Astrocyte (in vitro differentiated cells and primary cell): ENCODE measurements around the gene ICA1. TPM values are rescaled to one million over a fixed set of nuclear protein-coding genes. Genes with fewer than 3 reads are reported as not detected.

Experiments used
- DNase-seq: peaks from one replicate; pipeline ENCODE4 v3.0.0-alpha.2; 2010; ENCODE audit warnings: low read depth
- FAIRE-seq: peaks from 2 replicates; lab custom pipeline; 2011; peaks lifted over from hg19 to GRCh38; lab: Jason Lieb, UNC
- H2AFZ ChIP-seq: 2 replicates; pipeline ENCODE4 v1.6.0; 2012; ENCODE audit warnings: low read depth, low read length, inconsistent platforms
- H3K27ac ChIP-seq: 2 replicates; pipeline ENCODE4 v1.5.1; 2011; ENCODE audit warnings: low read depth, low read length, inconsistent platforms
- H3K27me3 ChIP-seq: 2 replicates; pipeline ENCODE4 v1.6.0; 2011; ENCODE audit warnings: low read length, inconsistent platforms; ENCODE audit not compliant: insufficient read depth
- H3K36me3 ChIP-seq: 2 replicates; pipeline ENCODE4 v1.5.1; 2011; ENCODE audit warnings: low read length, inconsistent platforms; ENCODE audit not compliant: insufficient read depth
- H3K4me1 ChIP-seq: 2 replicates; pipeline ENCODE4 v1.5.1; 2011; ENCODE audit warnings: low read length, inconsistent platforms; ENCODE audit not compliant: insufficient read depth
- H3K4me2 ChIP-seq: 2 replicates; pipeline ENCODE4 v1.6.0; 2012; ENCODE audit warnings: low read length, inconsistent platforms
- H3K4me3 ChIP-seq: 2 replicates; pipeline ENCODE4 v1.5.1; 2011; ENCODE audit warnings: low read depth, mild to moderate bottlenecking, low read length, inconsistent platforms; ENCODE audit not compliant: insufficient read depth
- H3K79me2 ChIP-seq: 2 replicates; pipeline ENCODE4 v1.6.0; 2012; ENCODE audit warnings: mild to moderate bottlenecking, low read length, inconsistent platforms; ENCODE audit not compliant: insufficient read depth
- H3K9ac ChIP-seq: 2 replicates; pipeline ENCODE4 v1.6.0; 2012; ENCODE audit warnings: mild to moderate bottlenecking, low read length, inconsistent platforms
- H3K9me3 ChIP-seq: 2 replicates; pipeline ENCODE4 v1.5.1; 2012; ENCODE audit warnings: low read depth, mild to moderate bottlenecking, low read length, inconsistent platforms; ENCODE audit not compliant: insufficient read depth
- H4K20me1 ChIP-seq: 2 replicates; pipeline ENCODE4 v1.6.0; 2012; ENCODE audit warnings: low read length, inconsistent platforms; ENCODE audit not compliant: insufficient read depth
- H3K27ac Mint-ChIP-seq: one replicate; pipeline ENCODE4 v1.8.0; 2021; ENCODE audit warnings: mild to moderate bottlenecking, mixed read lengths; ENCODE audit not compliant: unreplicated experiment
- H3K27me3 Mint-ChIP-seq: one replicate; pipeline ENCODE4 v1.8.0; 2021; ENCODE audit warnings: low read depth, mixed read lengths; ENCODE audit not compliant: unreplicated experiment
- H3K36me3 Mint-ChIP-seq: one replicate; pipeline ENCODE4 v1.8.0; 2021; ENCODE audit warnings: low read depth, mixed read lengths; ENCODE audit not compliant: unreplicated experiment
- H3K4me1 Mint-ChIP-seq: one replicate; pipeline ENCODE4 v1.8.0; 2021; ENCODE audit warnings: low read depth, mixed read lengths; ENCODE audit not compliant: unreplicated experiment
- H3K4me3 Mint-ChIP-seq: one replicate; pipeline ENCODE4 v1.8.0; 2021; ENCODE audit warnings: mild to moderate bottlenecking, moderate library complexity, mixed read lengths; ENCODE audit not compliant: unreplicated experiment
- H3K9me3 Mint-ChIP-seq: one replicate; pipeline ENCODE4 v1.8.0; 2021; ENCODE audit warnings: mild to moderate bottlenecking, mixed read lengths; ENCODE audit not compliant: unreplicated experiment
- EZH2 ChIP-seq: IDR thresholded peaks from 2 replicates; pipeline ENCODE4 v1.6.1; 2012; ENCODE audit warnings: mild to moderate bottlenecking, low read length, inconsistent platforms; ENCODE audit not compliant: insufficient read depth
- total RNA-seq: library from RNA; stranded (reverse); gene quantifications from 2 replicates; pipeline ENCODE4 v1.2.1, GENCODE V29; 2021
- TF ChIP-seq, protein P1 (sequence below): IDR thresholded peaks from 2 replicates; pipeline ENCODE4 v1.5.1; 2011; ENCODE audit warnings: low read depth, mild to moderate bottlenecking, inconsistent platforms, low read length, moderate library complexity; ENCODE audit not compliant: insufficient read depth

ICA1 gene
- total RNA-seq, 1 donor from 2014 or later: 8.0 TPM

DNA sequence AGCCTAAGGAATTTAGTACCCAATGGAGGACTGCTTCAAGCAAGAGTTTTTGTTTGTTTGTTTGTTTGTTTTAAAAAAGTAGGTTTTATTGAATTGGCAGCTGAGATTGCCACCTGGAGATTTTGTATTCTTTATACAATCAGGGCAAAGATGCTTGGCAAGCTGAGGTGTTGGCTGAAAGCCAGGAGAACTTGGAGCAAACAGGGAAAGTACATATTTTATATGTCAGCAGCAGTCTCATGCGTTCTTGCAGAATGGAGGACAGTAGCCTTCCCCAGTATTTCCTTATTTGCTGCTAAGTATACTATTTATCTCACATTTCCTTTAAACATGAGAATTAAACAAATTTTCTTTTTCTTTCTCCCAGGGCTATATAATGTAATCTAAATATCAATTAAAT lies 22.6 kb upstream of the ICA1 start:
- TF ChIP-seq, protein P1, sequence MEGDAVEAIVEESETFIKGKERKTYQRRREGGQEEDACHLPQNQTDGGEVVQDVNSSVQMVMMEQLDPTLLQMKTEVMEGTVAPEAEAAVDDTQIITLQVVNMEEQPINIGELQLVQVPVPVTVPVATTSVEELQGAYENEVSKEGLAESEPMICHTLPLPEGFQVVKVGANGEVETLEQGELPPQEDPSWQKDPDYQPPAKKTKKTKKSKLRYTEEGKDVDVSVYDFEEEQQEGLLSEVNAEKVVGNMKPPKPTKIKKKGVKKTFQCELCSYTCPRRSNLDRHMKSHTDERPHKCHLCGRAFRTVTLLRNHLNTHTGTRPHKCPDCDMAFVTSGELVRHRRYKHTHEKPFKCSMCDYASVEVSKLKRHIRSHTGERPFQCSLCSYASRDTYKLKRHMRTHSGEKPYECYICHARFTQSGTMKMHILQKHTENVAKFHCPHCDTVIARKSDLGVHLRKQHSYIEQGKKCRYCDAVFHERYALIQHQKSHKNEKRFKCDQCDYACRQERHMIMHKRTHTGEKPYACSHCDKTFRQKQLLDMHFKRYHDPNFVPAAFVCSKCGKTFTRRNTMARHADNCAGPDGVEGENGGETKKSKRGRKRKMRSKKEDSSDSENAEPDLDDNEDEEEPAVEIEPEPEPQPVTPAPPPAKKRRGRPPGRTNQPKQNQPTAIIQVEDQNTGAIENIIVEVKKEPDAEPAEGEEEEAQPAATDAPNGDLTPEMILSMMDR: no peak
- TF ChIP-seq EZH2: no peak
- H3K27me3 Mint-ChIP-seq: no peaks in the 10 kb centered on the region
- FAIRE-seq: no peak
- H3K27ac Mint-ChIP-seq: no peak overlapping the region
- H4K20me1 ChIP-seq: no peaks in the 10 kb centered on the region
- no peak overlapping the region for H3K4me3 Mint-ChIP-seq
- H3K4me3 ChIP-seq: no peak overlapping the region
- no peak overlapping the region for H3K4me2 ChIP-seq
- no peaks in the 10 kb centered on the region for H3K9me3 ChIP-seq
- H3K4me1 Mint-ChIP-seq: no peaks in the 10 kb centered on the region
- no peaks in the 10 kb centered on the region for H3K79me2 ChIP-seq
- H3K4me1 ChIP-seq: no peaks in the 10 kb centered on the region
- H3K27me3 ChIP-seq: no peaks in the 10 kb centered on the region
- no peak for DNase-seq
- no peaks in the 10 kb centered on the region for H3K36me3 ChIP-seq
- no peak overlapping the region for H3K9ac ChIP-seq
- H3K36me3 Mint-ChIP-seq: no peaks in the 10 kb centered on the region
- no peaks in the 10 kb centered on the region for H3K9me3 Mint-ChIP-seq
- no peak overlapping the region for H3K27ac ChIP-seq
- no peak overlapping the region for H2AFZ ChIP-seq

DNA sequence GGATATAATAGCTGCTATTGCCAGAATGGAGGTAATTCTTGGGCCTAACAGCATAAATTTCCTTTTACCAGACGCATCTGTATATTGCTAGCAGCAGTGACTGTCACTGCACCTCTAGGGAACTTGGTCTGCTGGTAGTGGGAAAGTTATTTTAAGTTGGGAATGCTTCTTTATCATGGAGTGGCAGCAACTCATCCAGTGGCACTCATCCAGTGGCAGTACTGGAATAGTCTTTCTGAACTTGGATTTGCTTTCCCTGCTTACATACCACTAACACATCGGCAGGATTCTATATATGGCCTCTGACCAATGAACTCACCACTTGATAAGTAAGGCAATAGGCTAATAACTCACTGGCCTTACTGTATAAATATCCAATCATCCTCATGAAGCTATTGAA lies 22.0 kb upstream of the ICA1 start:
- no peaks in the 10 kb centered on the region for H3K27me3 ChIP-seq
- H2AFZ ChIP-seq: no peak overlapping the region
- no peak overlapping the region for H3K4me3 ChIP-seq
- no peak for DNase-seq
- no peaks in the 10 kb centered on the region for H3K9me3 Mint-ChIP-seq
- no peak for TF ChIP-seq EZH2
- TF ChIP-seq, protein P1: no peak
- no peak overlapping the region for H3K27ac ChIP-seq
- FAIRE-seq: no peak
- no peaks in the 10 kb centered on the region for H3K4me1 ChIP-seq
- no peaks in the 10 kb centered on the region for H4K20me1 ChIP-seq
- no peak overlapping the region for H3K4me2 ChIP-seq
- no peaks in the 10 kb centered on the region for H3K36me3 ChIP-seq
- H3K9ac ChIP-seq: no peak overlapping the region
- H3K27ac Mint-ChIP-seq: no peak overlapping the region
- no peaks in the 10 kb centered on the region for H3K27me3 Mint-ChIP-seq
- H3K4me3 Mint-ChIP-seq: no peak overlapping the region
- H3K79me2 ChIP-seq: no peaks in the 10 kb centered on the region
- no peaks in the 10 kb centered on the region for H3K9me3 ChIP-seq
- no peaks in the 10 kb centered on the region for H3K4me1 Mint-ChIP-seq
- H3K36me3 Mint-ChIP-seq: no peaks in the 10 kb centered on the region

- Histone ChIP-seq H3K36me3 (no peaks in the 10 kb centered on the region), H3K4me1 (no peaks in the 10 kb centered on the region), H3K79me2 (no peaks in the 10 kb centered on the region), H3K27ac (no peak overlapping the region), H3K9ac (no peak overlapping the region), H4K20me1 (no peaks in the 10 kb centered on the region), H2AFZ (no peak overlapping the region), H3K4me3 (no peak overlapping the region), H3K27me3 (no peaks in the 10 kb centered on the region), H3K9me3 (no peaks in the 10 kb centered on the region), H3K4me2 (no peak overlapping the region)
- FAIRE-seq (no peak), DNase-seq (no peak)
- H3K9me3 Mint-ChIP-seq: no peaks in the 10 kb centered on the region
- no peaks in the 10 kb centered on the region for H3K36me3 Mint-ChIP-seq
- no peaks in the 10 kb centered on the region for H3K4me1 Mint-ChIP-seq
- TF ChIP-seq, protein P1: no peak
- TF ChIP-seq EZH2: no peak
- H3K27me3 Mint-ChIP-seq: no peaks in the 10 kb centered on the region
- no peak overlapping the region for H3K27ac Mint-ChIP-seq
- H3K4me3 Mint-ChIP-seq: no peak overlapping the region
Observed at GRCh38 chr7:8282871-8283270, 20.9 kb upstream of the ICA1 start.
